Measurements from ENCODE around the gene CEP152.

DNA sequence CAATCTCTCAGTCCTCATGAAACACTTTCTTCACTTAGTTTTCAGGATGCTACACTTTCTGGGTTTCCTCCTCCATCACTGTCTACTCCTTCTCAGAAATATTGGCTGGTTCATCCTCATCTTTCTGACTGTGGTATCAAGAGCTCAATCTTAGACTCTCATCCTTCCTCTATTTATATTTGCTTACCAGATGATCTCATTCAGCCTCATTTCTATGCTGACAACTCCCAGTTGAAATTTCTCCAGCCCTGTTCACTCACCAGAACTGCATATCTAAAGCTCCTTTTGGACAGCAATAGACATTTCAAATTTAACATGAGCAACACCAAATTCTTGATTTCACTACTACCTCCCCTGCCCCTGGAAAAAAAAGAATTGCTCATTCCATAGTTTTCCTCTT lies 117.4 kb downstream of the CEP152 start:
- TF ChIP-seq EZH2 (IDR thresholded peaks at IDR 0.05; ENCODE audit: insufficient read depth, low read length): no peak
- TF ChIP-seq, protein P1, sequence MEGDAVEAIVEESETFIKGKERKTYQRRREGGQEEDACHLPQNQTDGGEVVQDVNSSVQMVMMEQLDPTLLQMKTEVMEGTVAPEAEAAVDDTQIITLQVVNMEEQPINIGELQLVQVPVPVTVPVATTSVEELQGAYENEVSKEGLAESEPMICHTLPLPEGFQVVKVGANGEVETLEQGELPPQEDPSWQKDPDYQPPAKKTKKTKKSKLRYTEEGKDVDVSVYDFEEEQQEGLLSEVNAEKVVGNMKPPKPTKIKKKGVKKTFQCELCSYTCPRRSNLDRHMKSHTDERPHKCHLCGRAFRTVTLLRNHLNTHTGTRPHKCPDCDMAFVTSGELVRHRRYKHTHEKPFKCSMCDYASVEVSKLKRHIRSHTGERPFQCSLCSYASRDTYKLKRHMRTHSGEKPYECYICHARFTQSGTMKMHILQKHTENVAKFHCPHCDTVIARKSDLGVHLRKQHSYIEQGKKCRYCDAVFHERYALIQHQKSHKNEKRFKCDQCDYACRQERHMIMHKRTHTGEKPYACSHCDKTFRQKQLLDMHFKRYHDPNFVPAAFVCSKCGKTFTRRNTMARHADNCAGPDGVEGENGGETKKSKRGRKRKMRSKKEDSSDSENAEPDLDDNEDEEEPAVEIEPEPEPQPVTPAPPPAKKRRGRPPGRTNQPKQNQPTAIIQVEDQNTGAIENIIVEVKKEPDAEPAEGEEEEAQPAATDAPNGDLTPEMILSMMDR (IDR thresholded peaks at IDR 0.05; ENCODE audit: insufficient read depth, low read depth, low read length): no peak

Data from astrocyte (in vitro differentiated cells and primary cell).